WI38 (cell line): ENCODE measurements around the gene KRTDAP.

ENCODE experiments used
- H3K4me3 ChIP-seq: 2 replicates; pipeline ENCODE4 v1.5.1; 2011; ENCODE audit warnings: low read depth, mild to moderate bottlenecking, control low read depth, low read length
- TF ChIP-seq, protein P1 (sequence below): IDR thresholded peaks from 2 replicates; pipeline ENCODE4 v1.5.1; 2012; ENCODE audit warnings: low read depth, mild to moderate bottlenecking, control low read depth, low read length

Gene KRTDAP

DNA sequence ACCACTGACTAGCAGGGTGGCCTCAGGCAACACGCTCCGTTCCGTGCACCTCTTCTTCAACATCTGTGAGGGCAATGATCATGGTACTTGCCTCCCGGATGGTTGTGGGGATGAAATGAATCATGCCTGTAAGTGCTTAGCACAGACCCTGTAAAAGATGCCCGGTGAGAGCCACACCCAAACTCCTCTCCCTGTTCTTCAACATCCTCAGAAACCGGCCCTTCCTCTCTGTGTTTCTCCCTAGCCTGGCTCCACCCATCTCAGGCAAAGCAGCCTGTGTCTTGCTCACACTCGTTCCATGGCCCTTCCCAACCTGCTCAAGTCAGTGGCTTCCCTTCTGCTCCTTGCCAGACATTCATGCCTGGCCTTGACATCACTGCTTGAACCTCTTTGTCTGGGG lies 29.0 kb upstream of the KRTDAP start:
- H3K4me3 ChIP-seq, result no peak overlapping the region
- TF ChIP-seq, protein P1, sequence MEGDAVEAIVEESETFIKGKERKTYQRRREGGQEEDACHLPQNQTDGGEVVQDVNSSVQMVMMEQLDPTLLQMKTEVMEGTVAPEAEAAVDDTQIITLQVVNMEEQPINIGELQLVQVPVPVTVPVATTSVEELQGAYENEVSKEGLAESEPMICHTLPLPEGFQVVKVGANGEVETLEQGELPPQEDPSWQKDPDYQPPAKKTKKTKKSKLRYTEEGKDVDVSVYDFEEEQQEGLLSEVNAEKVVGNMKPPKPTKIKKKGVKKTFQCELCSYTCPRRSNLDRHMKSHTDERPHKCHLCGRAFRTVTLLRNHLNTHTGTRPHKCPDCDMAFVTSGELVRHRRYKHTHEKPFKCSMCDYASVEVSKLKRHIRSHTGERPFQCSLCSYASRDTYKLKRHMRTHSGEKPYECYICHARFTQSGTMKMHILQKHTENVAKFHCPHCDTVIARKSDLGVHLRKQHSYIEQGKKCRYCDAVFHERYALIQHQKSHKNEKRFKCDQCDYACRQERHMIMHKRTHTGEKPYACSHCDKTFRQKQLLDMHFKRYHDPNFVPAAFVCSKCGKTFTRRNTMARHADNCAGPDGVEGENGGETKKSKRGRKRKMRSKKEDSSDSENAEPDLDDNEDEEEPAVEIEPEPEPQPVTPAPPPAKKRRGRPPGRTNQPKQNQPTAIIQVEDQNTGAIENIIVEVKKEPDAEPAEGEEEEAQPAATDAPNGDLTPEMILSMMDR, result no peak

DNA sequence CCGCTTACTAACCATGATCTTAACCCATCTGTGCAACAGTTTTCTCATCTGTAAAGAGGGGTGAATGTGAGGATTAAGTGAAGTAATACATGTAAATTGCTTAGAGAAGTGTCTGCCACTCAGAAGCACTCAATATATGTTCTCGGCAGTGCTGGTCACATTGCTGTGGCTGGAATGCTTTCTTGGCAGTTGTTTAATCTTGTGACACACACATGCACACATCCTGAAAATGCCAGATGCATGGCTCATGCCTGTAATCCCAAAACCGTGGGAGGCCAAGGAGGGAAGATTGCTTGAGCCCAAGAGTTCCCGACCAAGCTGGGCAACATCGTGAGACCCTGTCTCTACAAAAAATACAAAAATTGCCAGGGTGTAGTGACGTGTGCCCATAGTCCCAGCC lies 28.0 kb upstream of the KRTDAP start:
- H3K4me3 ChIP-seq, result no peak overlapping the region
- TF ChIP-seq, protein P1, result no peak

DNA sequence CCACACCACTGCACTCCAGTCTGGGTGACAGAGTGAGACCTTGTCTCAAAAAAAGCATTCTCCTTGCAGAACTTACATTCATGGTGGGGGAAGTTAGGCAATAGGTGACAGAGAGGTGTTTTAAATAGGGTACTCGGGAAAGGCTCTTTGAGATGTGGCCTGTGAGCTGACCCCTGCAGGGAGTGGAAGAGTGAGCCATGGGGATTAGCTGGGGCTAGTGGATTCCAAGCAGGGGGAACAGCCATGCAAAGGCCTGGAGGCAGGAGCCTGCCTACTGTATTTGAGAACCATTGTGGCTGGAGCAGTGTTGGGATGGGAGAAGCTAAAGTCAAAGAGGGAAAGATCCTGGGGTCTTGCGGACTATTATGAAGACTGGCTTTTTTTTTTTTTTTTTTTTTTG lies 27.1 kb upstream of the KRTDAP start:
- H3K4me3 ChIP-seq, result no peak overlapping the region
- TF ChIP-seq, protein P1, result no peak

- TF ChIP-seq, protein P1, result no peak
These were observed 26.0 kb upstream of the KRTDAP start for GRCh38 chr19:35516310-35516709.

GRCh38 chr19:35514282-35514809 lies 24.1 kb upstream of the KRTDAP start:
- TF ChIP-seq, protein P1, result no peak
- no peak overlapping the region for H3K4me3 ChIP-seq

More at GRCh38 chr19:35516310-35516709, 26.0 kb upstream of the KRTDAP start:
- no peak overlapping the region for H3K4me3 ChIP-seq

- TF ChIP-seq, protein P1, result no peak
- no peak within 1 kb of the TSS for H3K4me3 ChIP-seq
These were observed 23.5 kb upstream of the KRTDAP start, which contains the start of gene DMKN for GRCh38 chr19:35513628-35514281. Gene DMKN (minus strand): TSS chr19:35513649. CDS start chr19:35513475, 174 bp downstream.

GRCh38 chr19:35512831-35513627 lies 22.8 kb upstream of the KRTDAP start:
- no peak overlapping the region for H3K4me3 ChIP-seq
- TF ChIP-seq, protein P1, result no peak
